Progenitor cell of endocrine pancreas (in vitro differentiated cells): Measurements from ENCODE around the gene TFEB. TPM values are rescaled to one million over a fixed set of nuclear protein-coding genes. Genes with fewer than 3 reads are reported as not detected.
A peak's percentile ranks its signal among the peaks of the same experiment; 100 is the strongest.

ENCODE experiments used
- DNase-seq: peaks from one replicate; pipeline ENCODE4 v3.0.0; 2021; ENCODE audit warnings: low spot score; ENCODE audit not compliant: unreplicated experiment
- H3K27ac Mint-ChIP-seq: 2 replicates; pipeline ENCODE4 v1.8.0; 2021; ENCODE audit warnings: mild to moderate bottlenecking, moderate library complexity, mixed read lengths
- H3K27me3 Mint-ChIP-seq: 2 replicates; pipeline ENCODE4 v1.8.0; 2021; ENCODE audit warnings: mixed read lengths
- H3K36me3 Mint-ChIP-seq: 2 replicates; pipeline ENCODE4 v1.8.0; 2022; ENCODE audit warnings: mixed read lengths; ENCODE audit not compliant: insufficient read depth
- H3K4me1 Mint-ChIP-seq: 2 replicates; pipeline ENCODE4 v1.8.0; 2021; ENCODE audit warnings: low read depth, mixed read lengths
- H3K4me3 Mint-ChIP-seq: 2 replicates; pipeline ENCODE4 v1.8.0; 2021; ENCODE audit warnings: low read depth, mild to moderate bottlenecking, moderate library complexity, mixed read lengths
- H3K9me3 Mint-ChIP-seq: 2 replicates; pipeline ENCODE4 v1.8.0; 2021; ENCODE audit warnings: low read depth, mixed read lengths
- total RNA-seq: library from RNA; stranded (reverse); gene quantifications from 2 replicates; pipeline ENCODE4 v1.2.1, GENCODE V29; 2021
- TF ChIP-seq, protein P1 (sequence below): fragments of 200-600 bp; sonication (generic); IDR thresholded peaks from one replicate; pipeline ENCODE4 v1.5.0; 2021; ENCODE audit warnings: antibody characterized with exemption, mild to moderate bottlenecking; ENCODE audit not compliant: unreplicated experiment

The TFEB gene
- total RNA-seq, 1 donor from 2014 or later = 0.48 TPM

DNA sequence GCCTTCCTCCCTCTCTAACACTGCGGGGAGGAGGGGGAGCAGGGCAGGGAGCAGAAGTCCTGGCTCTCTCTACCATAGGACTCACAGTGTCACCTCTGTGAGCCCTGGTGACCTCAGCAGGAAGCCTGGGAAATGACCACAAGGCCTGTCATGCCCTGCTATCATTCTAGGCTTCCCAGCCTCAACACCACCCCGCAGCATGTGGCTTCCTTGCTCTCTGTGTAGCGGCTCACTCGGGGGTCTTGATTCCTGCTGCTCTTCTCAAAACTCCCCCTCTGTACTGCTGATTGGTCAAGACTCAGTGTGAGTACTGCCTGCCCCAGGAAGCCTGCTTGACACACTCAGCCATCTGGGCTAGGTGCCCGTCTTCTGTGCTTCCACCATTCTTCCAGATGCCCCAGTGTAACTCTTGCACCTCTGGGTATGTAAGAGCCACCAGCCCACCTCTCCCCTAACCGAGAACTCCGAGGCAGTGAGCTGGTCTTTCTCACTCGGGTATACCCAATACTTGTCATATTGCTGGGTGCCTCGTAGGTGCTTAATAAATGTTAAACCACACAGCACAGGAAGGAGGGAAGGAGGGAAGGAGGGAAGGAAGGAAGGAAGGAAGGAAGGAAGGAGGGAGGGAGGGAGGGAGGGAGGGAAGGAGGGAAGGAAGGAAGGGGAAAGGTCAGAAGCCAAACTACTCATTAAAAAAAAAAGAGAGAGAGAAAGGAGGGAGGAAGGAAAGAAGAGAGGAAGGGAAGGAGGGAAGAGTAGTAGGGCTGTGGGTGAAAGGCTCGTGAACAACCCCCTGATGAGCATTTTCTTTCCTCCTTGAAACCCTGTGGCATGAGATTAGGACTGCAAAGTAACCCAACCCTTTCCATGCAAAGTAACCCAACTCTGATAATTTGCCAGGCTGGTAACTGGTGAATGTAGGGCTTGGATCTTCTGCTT lies 92.2 kb downstream of the TFEB start:
- no peak overlapping the region for H3K4me3 Mint-ChIP-seq
- H3K9me3 Mint-ChIP-seq = no peaks in the 10 kb centered on the region
- DNase-seq = no peak
- H3K27ac Mint-ChIP-seq = no peak overlapping the region
- TF ChIP-seq, protein P1, sequence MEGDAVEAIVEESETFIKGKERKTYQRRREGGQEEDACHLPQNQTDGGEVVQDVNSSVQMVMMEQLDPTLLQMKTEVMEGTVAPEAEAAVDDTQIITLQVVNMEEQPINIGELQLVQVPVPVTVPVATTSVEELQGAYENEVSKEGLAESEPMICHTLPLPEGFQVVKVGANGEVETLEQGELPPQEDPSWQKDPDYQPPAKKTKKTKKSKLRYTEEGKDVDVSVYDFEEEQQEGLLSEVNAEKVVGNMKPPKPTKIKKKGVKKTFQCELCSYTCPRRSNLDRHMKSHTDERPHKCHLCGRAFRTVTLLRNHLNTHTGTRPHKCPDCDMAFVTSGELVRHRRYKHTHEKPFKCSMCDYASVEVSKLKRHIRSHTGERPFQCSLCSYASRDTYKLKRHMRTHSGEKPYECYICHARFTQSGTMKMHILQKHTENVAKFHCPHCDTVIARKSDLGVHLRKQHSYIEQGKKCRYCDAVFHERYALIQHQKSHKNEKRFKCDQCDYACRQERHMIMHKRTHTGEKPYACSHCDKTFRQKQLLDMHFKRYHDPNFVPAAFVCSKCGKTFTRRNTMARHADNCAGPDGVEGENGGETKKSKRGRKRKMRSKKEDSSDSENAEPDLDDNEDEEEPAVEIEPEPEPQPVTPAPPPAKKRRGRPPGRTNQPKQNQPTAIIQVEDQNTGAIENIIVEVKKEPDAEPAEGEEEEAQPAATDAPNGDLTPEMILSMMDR = no peak
- H3K36me3 Mint-ChIP-seq = peaks cover 8% of the 10 kb centered on the region
- H3K27me3 Mint-ChIP-seq = peaks cover 3% of the 10 kb centered on the region
- peaks cover 21% of the 10 kb centered on the region for H3K4me1 Mint-ChIP-seq

- no peak overlapping the region for H3K4me3 Mint-ChIP-seq
- peaks cover 25% of the 10 kb centered on the region for H3K4me1 Mint-ChIP-seq
- peaks cover 7% of the 10 kb centered on the region for H3K27me3 Mint-ChIP-seq
- H3K27ac Mint-ChIP-seq = no peak overlapping the region
- no peak for DNase-seq
- no peaks in the 10 kb centered on the region for H3K9me3 Mint-ChIP-seq
- H3K36me3 Mint-ChIP-seq = peaks cover 6% of the 10 kb centered on the region
- TF ChIP-seq, protein P1 = no peak
Observed at GRCh38 chr6:41642090-41642959, 93.1 kb downstream of the TFEB start.

DNA sequence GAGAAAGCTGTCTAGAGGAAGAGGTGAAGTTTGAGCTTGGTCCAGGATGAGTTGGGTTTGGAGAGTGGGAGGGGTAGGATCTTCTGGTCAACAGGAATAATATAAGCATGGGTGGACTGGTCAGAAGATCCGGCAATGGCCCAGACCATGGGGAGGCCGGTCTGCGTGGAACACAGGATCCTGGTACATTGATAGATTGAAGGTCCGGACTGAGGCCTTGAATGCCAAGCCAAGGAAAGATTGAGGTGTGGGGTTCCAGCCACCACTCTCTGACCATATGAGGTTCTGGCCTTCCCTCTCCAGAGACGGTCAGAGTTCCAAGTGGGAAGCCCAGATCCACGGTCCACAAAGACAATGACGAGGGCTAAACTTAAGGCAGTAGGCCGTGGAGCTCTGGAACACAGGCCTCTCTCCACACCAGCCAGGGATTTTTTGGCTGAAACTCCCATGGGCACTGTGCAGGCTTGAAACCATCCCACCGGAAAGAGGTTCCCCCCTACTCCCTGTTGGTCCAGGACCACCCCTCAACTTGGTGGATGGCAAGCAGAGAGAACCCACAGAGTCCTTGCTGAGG lies 94.0 kb downstream of the TFEB start:
- DNase-seq = no peak
- Mint-ChIP-seq H3K4me1 (peaks cover 27% of the 10 kb centered on the region), H3K27ac (no peak overlapping the region), H3K9me3 (no peaks in the 10 kb centered on the region), H3K4me3 (peak overlapping the region; percentile 19), H3K36me3 (peaks cover 6% of the 10 kb centered on the region), H3K27me3 (peaks cover 10% of the 10 kb centered on the region)
- TF ChIP-seq, protein P1 = no peak

GRCh38 chr6:41640426-41640825 lies 95.0 kb downstream of the TFEB start:
- no peak for DNase-seq
- Mint-ChIP-seq H3K9me3 (no peaks in the 10 kb centered on the region), H3K27me3 (peaks cover 20% of the 10 kb centered on the region)

More at GRCh38 chr6:41640426-41640825, 95.0 kb downstream of the TFEB start:
- H3K4me1 Mint-ChIP-seq = peaks cover 26% of the 10 kb centered on the region
- H3K36me3 Mint-ChIP-seq = peaks cover 6% of the 10 kb centered on the region
- H3K4me3 Mint-ChIP-seq = peak overlapping the region; percentile 83
- no peak overlapping the region for H3K27ac Mint-ChIP-seq
- TF ChIP-seq, protein P1 = no peak
